ENCODE data around the gene TFEC. TPM values are rescaled to one million over a fixed set of nuclear protein-coding genes. Genes with fewer than 3 reads are reported as not detected.

TFEC gene
- total RNA-seq, result under 0.01 and 0.17 TPM in 2 replicates

DNA sequence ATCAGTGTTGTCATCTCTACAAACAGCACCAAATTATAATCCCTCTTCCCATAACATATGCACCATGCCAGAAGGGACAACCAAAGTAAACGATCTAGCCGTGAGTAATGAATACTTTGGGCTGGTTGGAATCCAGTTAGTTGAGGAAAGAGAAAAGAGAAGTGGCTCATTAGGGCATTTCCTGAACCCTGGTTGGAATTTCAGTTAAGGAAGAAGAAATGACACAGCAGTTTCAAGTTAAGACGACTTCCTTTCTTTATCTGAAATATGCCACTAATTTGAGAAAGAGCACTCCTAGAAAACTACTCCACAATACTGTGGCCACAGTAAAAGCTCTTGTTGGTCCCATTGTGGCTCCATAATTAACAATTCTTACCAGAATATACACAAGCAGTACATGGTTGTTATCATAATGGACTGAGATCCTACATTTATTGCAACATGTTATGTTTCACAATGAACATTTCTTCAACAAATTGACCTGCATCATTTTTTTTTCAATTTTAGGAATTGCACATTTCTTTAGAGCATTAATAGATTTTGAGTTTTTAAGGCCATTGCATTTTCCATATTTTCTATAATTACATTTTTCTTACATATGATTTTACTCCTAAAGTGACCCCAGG, at the start of gene TFEC:
Gene TFEC (minus strand): TSS at position 113 of the 626 bp plus-strand sequence. CDS start 46,322 bp downstream, outside the sequence.

Other genes with a start within 250 kb of the TFEC start
- 38.5 and 62.0 TPM in 2 replicates for gene TES, start 179.8 kb upstream of the TFEC start, total RNA-seq